ENCODE measurements around the gene SP8. TPM values are rescaled to one million over a fixed set of nuclear protein-coding genes. Genes with fewer than 3 reads are reported as not detected.

Gene SP8
- total RNA-seq, 2 experiments from 2014 or later: not detected

- H3K27me3 Mint-ChIP-seq: peaks cover 76% of the 10 kb centered on the region
- no peak overlapping the region for H3K27ac Mint-ChIP-seq
- H3K4me1 Mint-ChIP-seq: peaks cover 17% of the 10 kb centered on the region
- H3K36me3 Mint-ChIP-seq: no peaks in the 10 kb centered on the region
- no peak for DNase-seq
- H3K9me3 Mint-ChIP-seq: peaks cover 3% of the 10 kb centered on the region
- peak overlapping the region; percentile 41 for H3K4me3 Mint-ChIP-seq
These were observed 11.5 kb upstream of the SP8 start for GRCh38 chr7:20798081-20798693.

- Mint-ChIP-seq H3K27me3 (peaks cover 75% of the 10 kb centered on the region), H3K4me1 (peaks cover 17% of the 10 kb centered on the region), H3K9me3 (peaks cover 3% of the 10 kb centered on the region), H3K4me3 (peak overlapping the region; percentile 77), H3K27ac (no peak overlapping the region), H3K36me3 (no peaks in the 10 kb centered on the region)
- peak; percentile 22 for DNase-seq
These were observed 10.9 kb upstream of the SP8 start for GRCh38 chr7:20797462-20798080.

- Mint-ChIP-seq H3K9me3 (peaks cover 5% of the 10 kb centered on the region), H3K27ac (no peak overlapping the region), H3K4me1 (peaks cover 17% of the 10 kb centered on the region), H3K4me3 (peak overlapping the region; percentile 77), H3K36me3 (no peaks in the 10 kb centered on the region), H3K27me3 (peaks cover 76% of the 10 kb centered on the region)
- DNase-seq: no peak
These were observed 10.4 kb upstream of the SP8 start for GRCh38 chr7:20797042-20797461.

- H3K27me3 Mint-ChIP-seq: peaks cover 81% of the 10 kb centered on the region
- peaks cover 17% of the 10 kb centered on the region for H3K4me1 Mint-ChIP-seq
- peaks cover 3% of the 10 kb centered on the region for H3K36me3 Mint-ChIP-seq
- no peak overlapping the region for H3K27ac Mint-ChIP-seq
- H3K9me3 Mint-ChIP-seq: peaks cover 11% of the 10 kb centered on the region
- no peak overlapping the region for H3K4me3 Mint-ChIP-seq
- DNase-seq: no peak
These were observed 9.8 kb upstream of the SP8 start for GRCh38 chr7:20796500-20796899.

- Mint-ChIP-seq H3K27ac (no peak overlapping the region), H3K9me3 (peaks cover 12% of the 10 kb centered on the region), H3K36me3 (peaks cover 3% of the 10 kb centered on the region), H3K4me3 (no peak overlapping the region), H3K4me1 (peaks cover 20% of the 10 kb centered on the region), H3K27me3 (peaks cover 88% of the 10 kb centered on the region)
- no peak for DNase-seq
These were observed 9.2 kb upstream of the SP8 start for GRCh38 chr7:20795881-20796280.

DNA sequence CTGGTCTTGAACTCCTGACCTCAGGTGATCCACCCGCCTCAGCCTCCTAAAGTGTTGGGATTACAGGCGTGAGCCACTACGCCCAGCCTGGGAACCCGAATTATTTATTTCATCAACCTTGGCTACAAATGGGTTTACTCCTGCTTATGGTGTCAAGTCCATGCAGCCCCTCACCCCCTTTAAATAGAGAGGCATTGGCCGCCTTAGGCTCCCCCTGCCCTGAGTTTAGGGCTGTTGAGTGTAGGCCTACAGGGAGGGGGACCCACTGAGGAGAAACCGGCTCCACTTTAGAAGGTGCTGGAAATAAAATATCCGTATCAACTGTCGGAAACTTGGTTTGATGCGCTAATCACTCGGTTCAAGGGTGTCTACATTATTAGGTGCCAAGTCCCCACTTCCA is 8.7 kb upstream of the SP8 start:
- peaks cover 12% of the 10 kb centered on the region for H3K9me3 Mint-ChIP-seq
- H3K27ac Mint-ChIP-seq: no peak overlapping the region
- H3K27me3 Mint-ChIP-seq: peaks cover 91% of the 10 kb centered on the region
- no peak overlapping the region for H3K4me3 Mint-ChIP-seq
- DNase-seq: no peak
- peaks cover 20% of the 10 kb centered on the region for H3K4me1 Mint-ChIP-seq
- H3K36me3 Mint-ChIP-seq: peaks cover 3% of the 10 kb centered on the region

DNA sequence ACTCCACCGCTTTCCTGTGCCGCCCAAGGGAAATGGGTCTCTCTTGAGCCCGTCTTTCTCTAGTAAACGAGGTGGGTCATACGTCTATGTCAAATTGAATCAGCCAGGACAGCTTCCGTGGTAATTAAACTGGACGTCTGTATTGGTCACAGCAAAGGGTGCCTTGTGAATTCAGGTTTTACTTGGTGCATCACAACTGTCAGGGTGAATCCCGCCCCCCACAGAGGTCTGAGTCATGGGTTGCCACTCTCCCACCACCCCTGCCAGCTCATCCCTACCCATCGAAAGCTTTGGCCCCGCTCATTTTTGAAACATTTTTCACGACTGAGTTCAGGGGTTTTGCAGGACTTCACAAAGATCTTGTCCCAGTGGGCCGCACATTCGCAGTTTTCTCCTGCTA is 8.0 kb upstream of the SP8 start:
- no peak overlapping the region for H3K4me3 Mint-ChIP-seq

GRCh38 chr7:20793694-20794394 is 7.2 kb upstream of the SP8 start:
- peaks cover 16% of the 10 kb centered on the region for H3K4me1 Mint-ChIP-seq

More for the DNA sequence above, 8.0 kb upstream of the SP8 start:
- Mint-ChIP-seq H3K4me1 (peaks cover 20% of the 10 kb centered on the region), H3K27me3 (peaks cover 91% of the 10 kb centered on the region), H3K27ac (no peak overlapping the region), H3K36me3 (peaks cover 3% of the 10 kb centered on the region), H3K9me3 (peaks cover 15% of the 10 kb centered on the region)
- no peak for DNase-seq

DNA sequence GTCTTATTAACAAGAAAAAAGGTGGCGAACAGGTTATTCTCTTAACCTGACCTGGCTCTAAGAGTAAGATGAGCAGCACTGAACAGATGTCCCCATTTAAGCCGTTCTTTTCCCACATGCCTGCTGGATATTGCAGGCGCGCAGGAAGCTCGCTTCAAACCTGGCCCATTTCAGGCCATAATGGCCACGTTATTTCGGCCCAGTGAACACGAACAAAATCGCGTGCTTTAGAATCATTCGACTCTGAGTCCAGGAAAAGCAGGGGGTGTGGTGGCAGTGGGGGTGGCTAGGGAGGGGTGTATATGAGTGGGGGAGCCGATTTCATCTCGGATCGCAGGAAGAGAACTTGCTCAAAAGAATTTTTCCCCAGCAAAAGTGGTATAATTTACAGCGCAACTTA is 6.6 kb upstream of the SP8 start:
- peaks cover 13% of the 10 kb centered on the region for H3K9me3 Mint-ChIP-seq
- H3K27ac Mint-ChIP-seq: no peak overlapping the region
- peaks cover 92% of the 10 kb centered on the region for H3K27me3 Mint-ChIP-seq
- peaks cover 15% of the 10 kb centered on the region for H3K4me1 Mint-ChIP-seq
- no peak overlapping the region for H3K4me3 Mint-ChIP-seq
- H3K36me3 Mint-ChIP-seq: peaks cover 3% of the 10 kb centered on the region
- DNase-seq: no peak

More at GRCh38 chr7:20793694-20794394, 7.2 kb upstream of the SP8 start:
- H3K9me3 Mint-ChIP-seq: peaks cover 13% of the 10 kb centered on the region
- H3K4me3 Mint-ChIP-seq: no peak overlapping the region
- peaks cover 89% of the 10 kb centered on the region for H3K27me3 Mint-ChIP-seq
- DNase-seq: no peak
- no peak overlapping the region for H3K27ac Mint-ChIP-seq
- H3K36me3 Mint-ChIP-seq: peaks cover 3% of the 10 kb centered on the region

DNA sequence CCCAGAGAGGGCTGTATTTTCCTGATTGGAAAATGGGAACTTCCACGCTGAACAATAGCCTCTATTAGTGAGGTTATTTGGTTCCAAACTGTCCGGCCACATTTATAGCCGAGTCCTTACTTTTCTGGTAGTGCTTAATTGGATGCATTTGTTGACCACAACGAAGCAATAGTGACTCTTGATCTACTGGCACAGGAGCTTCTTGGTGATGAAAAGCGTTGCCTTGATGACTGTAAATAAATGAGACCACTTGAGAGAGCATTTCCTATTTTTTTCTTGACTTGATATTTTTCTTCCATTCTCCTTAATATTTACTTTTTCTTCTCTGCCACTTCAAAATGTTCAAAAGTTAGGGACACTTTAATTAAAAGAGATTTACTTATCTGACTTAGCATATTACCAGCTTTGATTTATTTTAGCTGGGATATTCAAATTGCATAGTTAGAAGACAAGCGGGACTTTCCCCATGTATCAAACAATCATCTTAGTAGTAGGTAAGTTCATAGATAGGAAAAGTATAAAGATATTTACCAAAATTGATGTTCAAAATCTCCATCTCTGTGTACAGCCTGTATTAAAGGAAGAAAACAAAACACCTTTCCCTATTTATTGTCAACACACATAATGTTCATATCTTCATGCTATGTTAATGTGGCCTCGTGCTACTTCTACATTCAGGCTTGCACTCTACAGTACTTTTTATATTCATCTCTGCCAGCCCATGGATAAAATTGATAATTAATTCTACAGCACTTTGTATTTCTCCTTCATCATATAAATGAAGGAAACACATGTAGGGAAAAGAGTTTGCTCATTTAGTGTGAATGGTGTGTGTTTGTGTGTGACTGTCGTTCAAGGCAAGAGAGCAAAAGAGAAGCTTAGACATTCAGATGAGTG is 5.1 kb upstream of the SP8 start:
- peak overlapping the region; percentile 4 for H3K4me3 Mint-ChIP-seq
- peaks cover 12% of the 10 kb centered on the region for H3K4me1 Mint-ChIP-seq
- peaks cover 21% of the 10 kb centered on the region for H3K9me3 Mint-ChIP-seq

GRCh38 chr7:20790375-20790774 is 3.7 kb upstream of the SP8 start:
- no peak overlapping the region for H3K27ac Mint-ChIP-seq
- peaks cover 96% of the 10 kb centered on the region for H3K27me3 Mint-ChIP-seq
- peaks cover 10% of the 10 kb centered on the region for H3K36me3 Mint-ChIP-seq
- no peak for DNase-seq
- H3K4me1 Mint-ChIP-seq: peaks cover 15% of the 10 kb centered on the region
- H3K9me3 Mint-ChIP-seq: peaks cover 21% of the 10 kb centered on the region
- H3K4me3 Mint-ChIP-seq: no peak overlapping the region

More for the DNA sequence above, 5.1 kb upstream of the SP8 start:
- DNase-seq: no peak
- peaks cover 96% of the 10 kb centered on the region for H3K27me3 Mint-ChIP-seq
- H3K36me3 Mint-ChIP-seq: peaks cover 8% of the 10 kb centered on the region
- no peak overlapping the region for H3K27ac Mint-ChIP-seq

DNA sequence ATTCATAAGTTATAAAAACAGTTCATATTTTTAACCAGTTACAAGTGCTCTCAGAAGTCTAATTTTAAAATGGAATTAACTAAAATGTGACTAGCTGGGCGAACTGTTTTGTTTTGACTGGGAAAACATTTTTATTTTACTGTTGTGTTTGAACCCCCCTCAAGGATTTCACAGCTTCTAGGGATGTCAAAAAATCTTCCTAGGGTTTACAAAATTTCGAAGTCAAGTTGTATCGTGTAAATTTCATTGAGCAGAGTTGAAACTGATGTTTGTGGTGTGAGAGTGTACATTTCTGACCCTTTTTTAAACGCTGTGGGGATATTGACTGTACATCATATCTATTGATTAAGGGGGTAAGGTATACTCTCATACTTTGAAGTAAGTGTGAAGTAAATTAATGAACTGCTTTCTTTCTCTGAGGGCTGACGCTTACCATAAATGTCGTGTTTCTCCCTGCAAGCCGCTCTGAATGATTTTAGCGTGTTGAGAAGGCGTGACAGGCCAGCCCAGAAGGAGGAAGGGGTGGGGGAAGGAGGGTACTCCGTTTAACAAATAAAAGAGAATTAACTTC is 1.8 kb upstream of the SP8 start:
- H3K9me3 Mint-ChIP-seq: peaks cover 25% of the 10 kb centered on the region
- H3K36me3 Mint-ChIP-seq: peaks cover 14% of the 10 kb centered on the region
- peaks cover 88% of the 10 kb centered on the region for H3K27me3 Mint-ChIP-seq
- no peak overlapping the region for H3K4me3 Mint-ChIP-seq
- H3K4me1 Mint-ChIP-seq: peaks cover 18% of the 10 kb centered on the region
- DNase-seq: no peak
- no peak overlapping the region for H3K27ac Mint-ChIP-seq

DNA sequence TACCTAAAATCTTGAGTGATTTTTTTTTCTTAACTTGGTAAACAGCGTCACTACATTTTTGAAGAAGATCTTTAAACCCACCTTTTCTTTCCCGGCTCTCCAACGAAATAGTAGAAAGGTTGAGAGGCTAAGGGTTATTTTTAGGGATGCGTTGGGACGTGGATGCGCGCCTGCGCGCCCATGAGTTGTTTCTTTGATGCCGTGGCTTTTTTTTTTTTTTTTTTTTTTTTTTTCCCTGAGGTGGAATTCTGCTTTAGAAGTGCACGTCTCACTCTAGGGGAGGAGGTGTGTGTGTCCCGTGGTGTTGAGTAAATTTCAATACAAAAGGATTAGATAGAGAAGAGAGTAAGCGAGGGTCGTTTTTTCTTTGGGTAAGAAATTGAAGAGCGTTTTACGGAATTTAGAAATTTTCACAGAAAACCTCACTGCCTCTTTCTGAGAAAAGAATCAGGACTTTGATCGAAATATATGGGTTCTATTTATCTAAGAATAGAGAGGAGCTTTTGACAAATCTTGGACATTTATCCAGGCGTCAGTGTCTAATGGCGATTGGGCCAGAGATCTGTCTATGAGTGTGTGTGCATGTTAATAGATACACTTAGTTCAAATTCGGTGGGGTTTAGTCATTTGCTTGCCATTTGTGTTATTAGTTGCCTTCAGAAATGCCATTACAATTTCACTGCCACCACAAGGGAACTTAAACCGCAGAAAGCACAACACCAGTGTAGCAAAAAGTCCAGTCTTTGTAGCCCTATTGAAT is 1.2 kb upstream of the SP8 start:
- Mint-ChIP-seq H3K36me3 (peaks cover 16% of the 10 kb centered on the region), H3K27ac (no peak overlapping the region), H3K9me3 (peaks cover 28% of the 10 kb centered on the region), H3K27me3 (peaks cover 88% of the 10 kb centered on the region), H3K4me1 (peaks cover 18% of the 10 kb centered on the region), H3K4me3 (no peak overlapping the region)
- no peak for DNase-seq

- H3K4me1 Mint-ChIP-seq: peaks cover 18% of the 10 kb centered on the region
- no peak for DNase-seq
- peaks cover 13% of the 10 kb centered on the region for H3K36me3 Mint-ChIP-seq
- peak overlapping the region; percentile 31 for H3K27ac Mint-ChIP-seq
- peaks cover 90% of the 10 kb centered on the region for H3K27me3 Mint-ChIP-seq
- H3K9me3 Mint-ChIP-seq: peaks cover 20% of the 10 kb centered on the region
- H3K4me3 Mint-ChIP-seq: peak overlapping the region; percentile 73
These were observed 286 bp downstream of the SP8 start for GRCh38 chr7:20786421-20786778.
